Lower leg skin (tissue), 3 donors: ENCODE data around the gene MBOAT1.

Experiments used
- CTCF ChIP-seq, 3 donors: fragments of 450-650 bp; IDR thresholded peaks; one replicate each; pipeline ENCODE4 v1.5.1; 2016; ENCODE audit warnings: antibody characterized with exemption in 3 of 3, mild to moderate bottlenecking in 3 of 3, moderate library complexity in 2 of 3
- POLR2A ChIP-seq, 2 donors: fragments of 450-650 bp; IDR thresholded peaks; one replicate each; pipeline ENCODE4 v1.6.1; 2016 to 2017; ENCODE audit warnings: antibody characterized with exemption in 2 of 2, mild to moderate bottlenecking in 1 of 2, moderate library complexity in 1 of 2

GRCh38 chr6:20110478-20110877, 101.8 kb downstream of the MBOAT1 start:
- TF ChIP-seq POLR2A (IDR thresholded peaks at IDR 0.05), result no peak
- TF ChIP-seq CTCF (IDR thresholded peaks at IDR 0.05), result no peak
